Urinary bladder (tissue), 4 donors: Measurements from ENCODE around the gene JARID2. TPM values are rescaled to one million over a fixed set of nuclear protein-coding genes. Genes with fewer than 3 reads are reported as not detected.

Experiments used
- DNase-seq: peaks from one replicate; pipeline ENCODE4 v3.0.0-alpha.2; 2015; ENCODE audit errors: extremely low spot score
- H3K27ac ChIP-seq: one replicate; pipeline ENCODE4 v1.5.1; 2013; ENCODE audit warnings: low read depth, mild to moderate bottlenecking, moderate library complexity
- H3K36me3 ChIP-seq: one replicate; pipeline ENCODE4 v1.6.1; 2013; ENCODE audit warnings: mild to moderate bottlenecking, moderate library complexity; ENCODE audit not compliant: insufficient read depth
- H3K4me1 ChIP-seq: one replicate; pipeline ENCODE4 v1.6.1; 2013; ENCODE audit warnings: mild to moderate bottlenecking, moderate library complexity; ENCODE audit not compliant: insufficient read depth
- H3K4me3 ChIP-seq: one replicate; pipeline ENCODE4 v1.5.1; 2013; ENCODE audit warnings: low read depth, low read length
- WGBS: extraction: QIAGEN DNeasy Blood & Tissue Kit; methylation state at CpG from one replicate; pipeline ENCODE4 v1.1.7; 2013; 5-methylcytosine and 5-hydroxymethylcytosine counted together
- polyA plus RNA-seq: library from polyadenylated mRNA; stranded (reverse); fragments of 200-250 nt; gene quantifications from one replicate; pipeline ENCODE4 v1.2.3, GENCODE V29; 2013
- total RNA-seq: library from RNA; depleted of rRNA; stranded (reverse); fragments of >200 nt; gene quantifications from one replicate; pipeline ENCODE4 v1.2.3, GENCODE V29; 2014
- donor health status: healthy with polysubstance abuse.
- donor health status: healthy.

JARID2 gene
- total and polyA plus RNA-seq, 2 donors = 5.5 to 11.9 TPM

DNA sequence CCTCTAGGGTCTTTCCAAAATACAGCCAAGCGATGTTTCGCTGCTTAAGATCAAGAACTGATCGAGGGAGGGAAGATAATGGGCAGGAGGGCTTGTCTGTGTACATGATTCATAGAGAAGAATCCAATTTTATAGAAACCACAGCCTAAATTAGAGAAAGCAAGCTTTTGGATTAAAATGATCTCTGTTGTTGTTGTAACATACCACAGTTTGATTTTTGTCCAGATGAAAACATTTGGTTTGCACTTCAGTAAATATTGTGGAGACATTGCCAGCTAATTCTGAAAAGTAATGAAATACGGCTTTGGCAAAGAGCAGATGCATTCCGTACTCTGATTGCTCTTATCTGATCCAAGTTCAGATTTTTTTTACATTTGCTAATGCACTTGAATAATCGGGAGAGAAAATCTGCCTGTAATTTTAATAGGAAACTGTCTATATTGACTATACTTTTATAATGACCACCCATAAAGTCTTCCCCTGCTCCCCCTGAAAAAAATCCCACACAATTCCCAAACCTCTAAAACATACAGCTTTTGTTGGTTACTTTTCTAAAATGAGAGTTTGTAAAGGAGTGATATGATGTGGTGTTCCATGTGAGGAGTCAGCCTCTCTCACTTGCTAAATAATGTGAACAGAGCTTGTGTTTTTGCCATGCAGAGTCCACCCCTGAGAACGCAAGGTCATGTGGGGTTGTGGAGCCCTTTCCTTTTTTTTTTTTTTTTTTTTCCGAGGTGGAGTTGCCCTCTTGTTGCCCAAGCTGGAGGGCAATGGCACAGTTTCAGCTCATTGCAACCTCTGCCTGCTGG is 217.1 kb downstream of the JARID2 start:
- no peaks in the 10 kb centered on the region for H3K36me3 ChIP-seq
- no peak overlapping the region for H3K4me3 ChIP-seq
- no peak overlapping the region for H3K27ac ChIP-seq
- WGBS = 35% methylated on average over 8 of the region's 8 CpGs
- peaks cover 2% of the 10 kb centered on the region for H3K4me1 ChIP-seq
- no peak for DNase-seq

DNA sequence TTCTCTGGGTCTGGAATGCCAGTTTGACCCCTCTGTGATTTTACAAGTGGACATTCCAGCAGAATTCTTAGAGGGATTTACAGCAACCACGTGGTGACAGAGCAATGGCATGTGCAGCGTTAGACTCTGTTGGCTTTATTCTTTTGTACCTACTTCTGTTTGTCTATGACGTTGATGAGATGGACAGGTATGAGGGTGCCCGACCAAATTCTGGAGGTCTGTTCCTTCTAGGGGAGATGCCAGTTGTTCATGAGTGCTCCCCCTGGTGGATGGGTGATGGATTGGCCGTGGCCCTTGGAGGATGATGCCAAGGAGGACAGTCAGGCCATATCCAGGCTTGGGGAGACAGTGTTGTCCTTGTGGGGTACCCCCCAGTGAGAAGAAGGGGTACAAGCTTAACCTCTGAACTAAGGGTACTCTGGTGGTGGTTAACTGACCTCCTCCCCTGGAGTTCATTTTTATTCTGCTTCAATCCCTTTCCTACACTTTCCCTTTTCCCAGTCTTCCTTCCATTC is 218.4 kb downstream of the JARID2 start:
- Histone ChIP-seq H3K27ac (no peak overlapping the region), H3K36me3 (no peaks in the 10 kb centered on the region), H3K4me3 (no peak overlapping the region), H3K4me1 (no peaks in the 10 kb centered on the region)
- 74% methylated on average over 5 of the region's 5 CpGs for WGBS
- DNase-seq = no peak

DNA sequence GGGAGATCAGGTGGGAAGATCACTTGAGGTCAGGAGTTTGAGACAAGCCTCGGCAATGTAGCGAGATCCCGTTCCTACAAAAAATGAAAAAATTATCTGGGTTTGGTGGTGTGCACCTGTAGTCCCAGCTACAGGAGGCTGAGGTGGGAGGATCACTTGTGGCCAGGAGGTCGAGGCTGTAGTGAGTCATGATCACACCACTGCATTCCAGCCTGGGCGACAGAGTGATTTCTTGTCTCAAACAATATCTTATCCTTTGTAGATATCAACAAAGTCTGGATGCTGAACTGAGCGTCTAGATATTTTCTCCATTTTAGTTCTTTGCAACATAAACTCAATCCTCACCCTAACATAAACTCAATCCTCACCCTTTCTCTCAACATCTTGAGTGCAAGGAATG is 219.3 kb downstream of the JARID2 start:
- H3K4me1 ChIP-seq = no peaks in the 10 kb centered on the region
- H3K36me3 ChIP-seq = no peaks in the 10 kb centered on the region
- H3K4me3 ChIP-seq = no peak overlapping the region
- WGBS = 73% methylated on average over 6 of the region's 6 CpGs
- H3K27ac ChIP-seq = no peak overlapping the region
- no peak for DNase-seq

DNA sequence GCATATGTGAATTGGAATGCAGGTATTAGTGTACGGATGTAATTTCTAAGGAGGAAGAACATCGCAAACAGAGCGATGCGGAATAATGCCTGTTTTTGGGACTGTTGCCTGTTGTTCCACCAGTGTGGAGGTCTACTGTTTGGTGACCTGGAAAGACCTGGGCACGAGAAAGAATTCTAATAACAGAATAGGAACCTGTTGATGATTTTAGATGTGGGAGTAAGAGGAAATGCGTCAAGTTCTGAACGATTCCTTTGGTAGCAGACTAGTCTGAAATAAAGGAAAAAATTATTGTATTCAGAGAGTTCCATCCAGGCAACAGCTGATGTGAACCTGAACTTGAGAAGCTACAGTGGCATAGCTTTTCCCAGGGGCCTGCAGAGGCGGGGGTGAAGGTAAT is 224.9 kb downstream of the JARID2 start:
- H3K36me3 ChIP-seq = peaks cover 2% of the 10 kb centered on the region
- 93% methylated on average over 8 of the region's 8 CpGs for WGBS
- H3K4me3 ChIP-seq = no peak overlapping the region
- no peak overlapping the region for H3K27ac ChIP-seq
- no peaks in the 10 kb centered on the region for H3K4me1 ChIP-seq
- no peak for DNase-seq

DNA sequence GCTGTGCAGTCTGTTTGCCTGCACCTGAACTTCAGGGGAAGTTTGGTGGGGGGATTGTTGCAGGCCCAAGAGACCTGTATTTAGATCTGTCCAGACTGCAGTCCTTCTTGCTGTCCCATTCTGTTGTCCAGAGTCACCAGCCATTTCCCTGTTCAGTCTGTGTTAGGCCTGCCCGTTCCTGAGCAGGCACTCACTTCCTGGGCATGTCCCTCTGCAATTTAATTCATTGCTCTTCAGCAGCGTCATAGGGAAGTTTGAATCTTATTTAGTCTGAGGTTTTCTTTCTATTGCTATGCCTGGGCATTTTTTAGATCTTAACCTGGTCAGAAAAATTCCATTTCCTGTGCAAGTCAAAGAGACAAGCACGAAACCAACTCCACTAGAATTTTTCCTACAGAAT is 226.8 kb downstream of the JARID2 start:
- Histone ChIP-seq H3K36me3 (peaks cover 2% of the 10 kb centered on the region), H3K4me3 (no peak overlapping the region), H3K27ac (no peak overlapping the region), H3K4me1 (no peaks in the 10 kb centered on the region)
- WGBS = 82% methylated on average over 3 of the region's 3 CpGs
- no peak for DNase-seq

DNA sequence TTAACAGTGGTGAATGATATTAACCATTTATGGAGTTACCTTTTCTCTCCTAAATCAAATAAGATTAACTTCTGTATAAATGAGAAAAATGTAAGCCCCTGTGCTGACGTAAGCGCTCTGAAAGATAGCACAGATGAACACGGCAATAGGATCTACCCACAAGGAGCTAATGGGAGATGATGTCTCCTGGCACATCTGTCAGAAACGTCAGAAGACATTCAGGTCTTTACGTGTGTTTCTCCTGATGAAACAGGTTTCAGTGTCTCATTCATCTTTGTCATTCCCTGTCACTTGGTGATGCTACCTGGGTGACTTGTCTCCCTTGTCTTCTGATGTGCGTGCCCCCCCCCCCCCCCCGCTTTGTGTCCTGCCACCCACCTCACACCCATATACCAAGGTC is 227.3 kb downstream of the JARID2 start:
- no peak overlapping the region for H3K27ac ChIP-seq
- H3K4me1 ChIP-seq = no peaks in the 10 kb centered on the region
- DNase-seq = no peak
- peaks cover 2% of the 10 kb centered on the region for H3K36me3 ChIP-seq
- H3K4me3 ChIP-seq = no peak overlapping the region
- 80% methylated on average over 7 of the region's 7 CpGs for WGBS

DNA sequence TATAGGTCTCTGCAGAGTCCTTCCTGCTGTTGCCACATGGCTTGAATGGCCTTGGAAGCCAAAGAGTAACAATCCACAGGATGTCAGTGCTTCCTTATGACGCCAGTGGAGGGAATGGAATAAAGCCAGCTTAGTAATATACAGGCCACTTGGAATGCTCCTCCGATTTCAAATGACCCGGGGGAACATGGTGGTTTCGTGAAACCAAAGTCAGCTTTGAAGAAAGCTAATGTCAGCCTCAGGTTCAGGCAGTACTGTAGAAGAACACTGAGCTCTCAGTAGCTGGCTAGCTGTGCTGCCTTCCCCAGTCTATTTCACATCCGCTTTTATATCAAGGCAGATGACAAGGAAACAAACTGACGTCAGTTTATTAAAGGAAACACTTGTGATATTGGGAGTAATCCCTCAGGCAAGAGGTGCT is 227.9 kb downstream of the JARID2 start:
- Histone ChIP-seq H3K4me1 (no peaks in the 10 kb centered on the region), H3K4me3 (no peak overlapping the region), H3K36me3 (peaks cover 2% of the 10 kb centered on the region), H3K27ac (no peak overlapping the region)
- DNase-seq = no peak
- 76% methylated on average over 6 of the region's 6 CpGs for WGBS

DNA sequence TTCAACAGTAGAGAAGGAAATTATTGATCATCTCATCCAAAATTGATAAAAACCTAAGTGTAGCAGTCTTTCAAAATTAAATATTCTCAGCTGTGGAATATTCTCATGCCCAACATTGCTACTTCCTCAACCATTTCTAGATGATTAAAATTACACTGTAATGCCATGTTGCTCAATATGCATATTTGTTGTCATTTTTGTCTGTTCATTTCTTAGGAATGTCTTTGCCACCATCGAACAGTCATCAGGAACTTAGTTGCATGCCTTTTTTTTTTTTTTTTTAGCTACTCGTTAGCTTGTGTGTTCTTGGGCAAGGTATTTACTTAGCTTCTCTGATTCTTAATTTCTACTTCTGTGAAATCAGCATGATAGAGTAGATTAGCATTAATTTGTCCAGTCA is 228.3 kb downstream of the JARID2 start:
- no peaks in the 10 kb centered on the region for H3K4me1 ChIP-seq
- DNase-seq = no peak
- no peak overlapping the region for H3K27ac ChIP-seq
- no peak overlapping the region for H3K4me3 ChIP-seq
- WGBS = 87% methylated on average over 2 of the region's 2 CpGs
- peaks cover 2% of the 10 kb centered on the region for H3K36me3 ChIP-seq

DNA sequence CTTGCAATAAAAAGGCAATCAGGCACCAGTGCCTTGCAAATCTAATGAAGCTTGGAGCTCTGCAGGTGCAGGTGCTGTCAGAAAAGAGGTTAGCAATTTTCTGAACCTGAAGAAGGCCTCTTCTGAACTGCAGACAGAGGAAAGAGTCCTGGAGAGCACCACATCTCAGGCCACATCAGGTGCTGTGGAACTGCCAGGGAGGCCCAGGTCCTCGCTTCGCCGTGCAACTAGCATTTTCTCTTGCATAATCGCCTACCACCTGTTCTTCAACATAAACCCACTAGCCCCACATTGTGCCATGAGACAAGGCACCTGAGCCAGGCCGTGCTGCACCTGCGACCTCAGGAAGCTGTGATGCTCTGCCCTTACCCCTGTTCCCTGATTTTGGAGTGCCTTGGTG is 229.4 kb downstream of the JARID2 start:
- no peaks in the 10 kb centered on the region for H3K4me1 ChIP-seq
- peaks cover 2% of the 10 kb centered on the region for H3K36me3 ChIP-seq
- H3K4me3 ChIP-seq = no peak overlapping the region
- H3K27ac ChIP-seq = no peak overlapping the region
- WGBS = 77% methylated on average over 6 of the region's 6 CpGs
- no peak for DNase-seq

DNA sequence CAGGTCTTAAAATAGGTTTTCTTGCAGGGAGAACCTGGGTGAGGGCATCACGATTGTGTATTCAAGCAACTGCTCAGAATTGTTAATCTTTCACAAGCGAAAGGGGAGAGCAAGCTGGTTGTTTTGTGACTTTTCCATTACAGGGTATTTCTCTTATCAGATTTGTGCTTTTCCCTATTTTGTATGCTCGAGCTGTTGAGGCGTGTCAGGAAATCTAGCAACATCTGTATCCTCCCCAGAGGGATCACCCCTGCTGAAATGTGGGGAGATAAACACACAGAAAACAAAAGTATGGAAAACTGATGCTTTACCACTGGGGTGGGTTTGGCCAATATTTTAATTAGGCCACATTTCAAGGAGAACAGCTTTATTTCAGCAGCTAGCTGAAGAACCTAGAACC is 230.0 kb downstream of the JARID2 start:
- Histone ChIP-seq H3K27ac (no peak overlapping the region), H3K36me3 (peaks cover 2% of the 10 kb centered on the region), H3K4me3 (no peak overlapping the region), H3K4me1 (no peaks in the 10 kb centered on the region)
- 76% methylated on average over 4 of the region's 4 CpGs for WGBS
- no peak for DNase-seq

DNA sequence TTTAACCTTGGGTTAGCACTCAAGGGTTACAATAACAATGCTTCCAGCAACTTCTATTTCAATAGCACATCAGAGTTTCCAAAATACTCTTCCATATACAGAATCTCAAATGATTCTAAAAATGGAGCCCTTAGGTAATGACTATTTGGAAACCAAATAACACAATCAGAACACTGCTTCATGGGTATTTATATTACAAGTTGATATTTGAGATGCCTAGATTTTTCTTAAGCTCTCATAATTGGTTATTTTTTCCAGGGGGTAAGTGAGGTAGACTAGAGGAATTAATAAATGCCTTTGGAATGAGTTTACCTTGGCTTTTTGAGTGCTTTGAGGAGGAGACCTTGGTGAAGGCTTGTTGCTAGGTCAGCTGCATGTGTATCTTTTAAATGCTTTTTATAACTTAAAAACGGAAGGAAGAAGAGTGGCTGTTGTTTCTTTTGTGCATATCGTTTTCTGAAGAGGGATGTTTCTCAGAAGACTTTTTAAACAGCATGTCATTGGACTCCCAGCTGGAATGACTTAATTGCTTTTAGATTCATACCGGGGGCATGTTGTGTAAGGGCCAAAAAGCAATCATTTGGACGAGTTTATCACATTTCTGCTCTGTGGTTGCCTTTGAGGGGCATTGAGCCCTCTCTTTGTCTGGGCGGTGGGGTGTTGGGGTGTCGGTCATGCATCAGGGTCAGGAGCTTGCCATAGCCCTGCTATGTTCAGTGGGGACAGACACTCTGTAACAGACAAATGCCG is 230.9 kb downstream of the JARID2 start:
- DNase-seq = no peak
- Histone ChIP-seq H3K36me3 (peaks cover 2% of the 10 kb centered on the region), H3K4me1 (no peaks in the 10 kb centered on the region), H3K27ac (no peak overlapping the region), H3K4me3 (no peak overlapping the region)
- 37% methylated on average over 7 of the region's 7 CpGs for WGBS

DNA sequence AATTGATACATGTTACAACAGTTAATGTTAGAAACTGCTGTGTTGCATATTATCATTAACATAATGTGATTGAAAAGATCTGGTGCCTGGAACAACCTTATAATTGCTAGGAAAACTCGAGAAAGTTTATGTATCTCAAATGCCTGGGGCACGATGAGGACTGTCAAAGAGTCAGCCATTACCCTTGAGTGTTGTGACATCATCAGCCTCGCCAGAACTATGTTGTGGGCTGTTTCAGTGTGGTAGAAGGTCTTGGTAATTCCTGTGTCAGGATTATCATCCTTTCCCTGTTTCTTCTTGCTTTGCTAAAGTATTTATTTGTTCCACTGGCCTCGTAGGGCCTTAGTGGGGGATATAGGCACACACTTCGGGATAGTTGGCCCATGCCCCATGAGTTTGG is 231.9 kb downstream of the JARID2 start:
- H3K27ac ChIP-seq = no peak overlapping the region
- no peak overlapping the region for H3K4me3 ChIP-seq
- H3K36me3 ChIP-seq = peaks cover 2% of the 10 kb centered on the region
- no peak for DNase-seq
- 55% methylated on average over 5 of the region's 5 CpGs for WGBS
- H3K4me1 ChIP-seq = no peaks in the 10 kb centered on the region

DNA sequence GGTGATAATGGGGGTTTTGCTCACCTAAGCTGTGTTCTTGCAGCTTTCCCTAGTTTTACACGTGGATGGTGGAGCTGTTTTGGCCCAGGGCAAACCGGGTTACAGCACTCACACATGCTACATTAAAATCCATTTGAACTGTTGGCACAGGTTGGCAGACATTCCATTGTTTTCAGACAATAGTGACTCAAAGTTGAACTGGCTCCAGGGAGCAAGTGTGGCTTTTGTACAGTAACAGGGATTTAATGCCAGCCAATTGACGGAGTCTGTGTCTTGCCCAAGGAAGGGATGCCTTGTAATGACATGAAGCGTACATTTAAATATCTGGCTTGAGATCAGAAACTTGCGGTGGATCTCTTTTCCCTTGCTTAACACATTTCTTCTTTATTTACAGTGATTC is 233.9 kb downstream of the JARID2 start:
- no peak overlapping the region for H3K27ac ChIP-seq
- H3K4me3 ChIP-seq = no peak overlapping the region
- WGBS = 74% methylated on average over 5 of the region's 5 CpGs
- no peaks in the 10 kb centered on the region for H3K4me1 ChIP-seq
- peaks cover 2% of the 10 kb centered on the region for H3K36me3 ChIP-seq
- DNase-seq = no peak

DNA sequence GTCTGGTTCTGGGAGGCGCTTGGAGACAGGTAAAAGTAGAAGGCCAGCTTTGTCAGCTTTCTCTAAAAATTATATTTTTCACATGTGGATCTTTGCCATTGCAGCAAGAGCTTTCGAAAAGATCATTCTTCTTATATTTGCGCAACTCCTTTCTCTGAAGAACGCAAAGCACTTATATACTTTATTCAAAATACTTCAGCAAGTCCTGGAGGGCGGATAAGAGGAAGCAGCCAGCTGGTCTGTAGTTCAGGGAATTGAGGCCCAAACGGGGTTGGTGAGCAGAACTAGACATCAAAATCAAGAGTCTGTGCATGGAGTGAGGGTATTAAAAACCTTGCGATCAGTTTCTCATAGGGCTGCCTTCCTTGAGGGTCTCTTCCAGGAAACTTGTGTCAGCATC is 234.7 kb downstream of the JARID2 start:
- no peaks in the 10 kb centered on the region for H3K4me1 ChIP-seq
- 83% methylated on average over 7 of the region's 7 CpGs for WGBS
- no peak for DNase-seq
- peaks cover under 1% of the 10 kb centered on the region for H3K36me3 ChIP-seq
- H3K4me3 ChIP-seq = no peak overlapping the region
- H3K27ac ChIP-seq = no peak overlapping the region
